GM19395 (cell line): ENCODE results near the gene UCN.
"Not testable (repeated sequence)": the region's sequence is repeated elsewhere in the genome, so short reads cannot be mapped to it uniquely, and the experiment has no call there.

Source experiments
- ATAC-seq: cut with Tn5 transposase; IDR thresholded peaks from one replicate; pipeline ENCODE4 v1.9.1; 2021; ENCODE audit warnings: mild to moderate bottlenecking, moderate library complexity; ENCODE audit not compliant: unreplicated experiment

UCN gene, protein sequence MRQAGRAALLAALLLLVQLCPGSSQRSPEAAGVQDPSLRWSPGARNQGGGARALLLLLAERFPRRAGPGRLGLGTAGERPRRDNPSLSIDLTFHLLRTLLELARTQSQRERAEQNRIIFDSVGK

DNA sequence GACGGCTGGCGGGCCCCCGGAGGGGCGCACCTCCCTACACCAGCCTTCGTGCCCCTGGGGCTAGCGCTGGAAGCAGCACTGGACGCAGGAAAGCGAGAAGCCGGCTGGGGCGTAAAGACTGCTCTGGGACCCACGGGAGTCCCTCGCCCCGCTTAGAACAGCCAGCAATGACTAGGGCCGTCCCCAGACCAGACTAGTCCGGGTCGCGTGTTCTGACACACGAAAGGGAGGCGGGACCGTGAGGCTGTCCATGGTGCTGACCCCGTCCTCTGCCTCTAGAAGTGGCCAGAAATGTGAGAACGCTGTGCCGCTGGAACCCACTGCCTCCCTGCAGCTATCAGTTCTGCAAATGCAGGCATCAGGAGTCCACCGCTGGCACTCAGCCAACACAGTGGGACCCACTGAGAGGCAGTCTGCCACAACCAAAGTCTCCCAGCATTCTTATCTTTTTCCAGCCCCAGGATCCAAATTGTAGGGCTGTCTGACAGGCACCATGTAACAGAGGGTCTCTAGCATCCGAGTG lies at the start of gene UCN:
UCN (minus strand) TSS at position 87 of the 523 bp plus-strand sequence. CDS start 550 bp downstream, outside the sequence.
- ATAC-seq = no peak

DNA sequence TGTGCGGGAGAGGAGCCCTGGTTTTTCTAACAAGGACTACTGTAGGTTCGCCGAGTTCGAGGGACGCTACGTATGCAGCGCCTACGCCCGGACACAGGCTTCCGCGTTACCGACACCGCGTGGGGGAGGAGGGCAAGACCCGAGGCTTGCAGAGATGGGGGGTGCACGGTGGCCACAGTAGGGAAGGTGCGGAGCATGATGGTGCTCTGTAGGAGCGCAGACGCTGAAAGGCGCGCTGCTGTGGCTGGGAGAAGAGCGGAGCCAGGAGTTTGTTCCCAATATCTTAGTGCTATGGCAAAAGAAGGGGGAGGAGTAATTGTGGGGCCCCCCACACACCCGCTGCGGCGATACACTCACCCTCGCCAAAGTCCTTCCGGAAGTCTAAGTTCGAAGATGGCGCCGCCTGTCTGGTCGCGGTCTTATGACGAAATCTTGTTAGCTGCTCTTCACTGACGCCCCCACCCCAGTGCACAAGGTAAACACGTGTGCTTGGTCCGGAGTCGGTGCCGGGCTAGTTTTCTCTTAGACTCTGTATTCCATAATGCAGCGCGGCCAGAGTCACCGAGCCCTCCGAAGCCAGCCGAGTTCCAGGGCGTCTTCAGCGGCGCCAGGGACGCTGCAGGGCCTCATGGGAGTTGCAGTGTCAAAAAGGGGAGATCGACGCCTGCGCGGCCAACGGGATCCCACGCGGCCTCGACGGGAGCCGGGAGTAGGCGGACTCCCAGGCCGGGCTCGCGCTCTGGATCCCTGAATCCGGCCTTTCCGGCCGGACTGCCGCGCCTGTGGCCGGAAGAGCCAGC lies 48.3 kb upstream of the UCN start, which contains the start of gene GTF3C2:
GTF3C2 (minus strand) TSS at position 383 of the 800 bp plus-strand sequence. CDS start 13,210 bp downstream, outside the sequence.
- ATAC-seq = peak; percentile 82

DNA sequence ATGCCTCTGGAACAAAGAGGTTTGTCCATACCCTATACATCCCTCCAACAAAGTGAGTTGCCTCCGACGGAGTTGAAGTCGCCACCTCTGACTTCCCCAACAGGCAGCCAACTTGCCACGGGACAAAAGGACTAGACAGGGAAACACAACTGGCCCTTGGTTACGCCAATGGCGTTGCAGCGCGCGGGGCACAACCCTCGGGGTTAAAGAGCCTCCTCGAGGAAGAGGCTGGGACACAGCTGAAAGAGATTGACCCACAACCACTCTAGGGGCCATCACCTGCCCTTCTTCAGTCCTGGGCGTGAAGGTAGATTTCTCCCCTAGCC lies 47.8 kb upstream of the UCN start:
- ATAC-seq = peak; percentile 32

DNA sequence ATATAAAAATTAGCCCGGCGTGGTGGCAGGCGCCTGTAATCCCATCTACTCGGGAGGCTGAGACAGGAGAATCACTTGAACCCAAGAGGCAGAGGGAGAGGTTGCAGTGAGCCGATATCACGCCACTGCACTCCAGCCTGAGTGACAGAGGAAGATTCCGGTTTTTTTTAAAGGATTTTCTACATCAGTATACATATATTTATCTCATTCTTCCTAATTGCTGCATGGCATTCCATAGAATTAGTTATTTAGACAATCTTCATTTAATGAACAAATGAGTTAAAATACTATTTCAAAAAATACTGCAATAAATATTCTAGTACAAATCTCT lies 46.3 kb upstream of the UCN start:
- ATAC-seq = no peak

DNA sequence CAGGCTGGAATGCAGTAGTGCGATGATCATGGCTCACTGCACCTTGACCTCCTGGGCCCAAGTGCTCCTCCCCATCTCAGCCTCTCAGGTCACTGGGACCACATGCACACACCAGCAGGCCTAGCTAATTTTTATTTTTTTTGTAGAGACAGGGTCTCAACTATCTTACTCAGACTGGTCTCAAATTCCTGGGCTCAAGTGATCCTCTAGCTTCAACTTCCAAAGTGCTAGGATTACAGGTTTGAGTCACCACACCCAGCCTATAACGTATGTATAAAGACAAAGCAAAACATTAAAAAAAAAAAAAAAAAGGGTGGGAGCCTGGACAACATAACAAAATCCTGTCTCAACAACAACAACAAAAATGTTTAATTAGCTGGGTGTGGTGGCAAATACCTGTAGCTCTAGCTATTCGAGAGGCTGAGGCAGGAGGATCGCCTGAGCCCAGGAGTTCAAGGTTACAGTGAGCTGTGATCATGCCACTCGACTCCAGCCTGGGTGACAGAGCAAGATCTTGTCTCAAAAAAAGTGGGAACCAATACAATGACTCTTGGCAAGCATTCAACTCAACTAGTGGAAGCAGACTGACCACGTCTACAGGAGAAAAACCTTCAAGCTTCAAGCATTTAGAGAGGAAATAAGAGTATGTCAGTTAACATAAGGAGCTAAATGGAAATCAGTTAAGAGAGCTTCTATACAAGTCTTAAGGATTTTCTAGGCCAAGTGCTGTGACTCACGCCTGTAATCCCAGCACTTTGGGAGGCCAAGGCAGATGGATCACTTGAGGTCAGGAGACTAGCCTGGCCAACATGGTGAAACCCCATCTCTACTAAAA lies 45.7 kb upstream of the UCN start:
- no peak for ATAC-seq

DNA sequence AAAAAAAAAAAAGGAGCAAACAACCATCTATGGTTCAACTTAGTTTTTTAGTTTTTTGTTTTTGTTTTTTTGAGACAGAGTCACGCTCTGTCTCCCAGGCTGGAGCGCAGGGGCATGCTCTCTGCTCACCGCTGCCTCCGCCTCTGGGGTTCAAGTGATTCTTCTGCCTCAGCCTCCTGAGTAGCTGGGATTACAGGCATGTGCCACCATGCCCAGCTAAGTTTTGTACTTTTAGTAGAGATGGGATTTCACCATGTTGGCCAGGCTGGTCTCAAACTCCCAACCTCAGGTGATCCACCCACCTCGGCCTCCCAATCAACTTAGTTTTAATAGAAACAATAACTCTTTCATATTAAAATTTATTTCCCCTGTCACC lies 45.1 kb upstream of the UCN start:
- not testable (repeated sequence) for ATAC-seq

DNA sequence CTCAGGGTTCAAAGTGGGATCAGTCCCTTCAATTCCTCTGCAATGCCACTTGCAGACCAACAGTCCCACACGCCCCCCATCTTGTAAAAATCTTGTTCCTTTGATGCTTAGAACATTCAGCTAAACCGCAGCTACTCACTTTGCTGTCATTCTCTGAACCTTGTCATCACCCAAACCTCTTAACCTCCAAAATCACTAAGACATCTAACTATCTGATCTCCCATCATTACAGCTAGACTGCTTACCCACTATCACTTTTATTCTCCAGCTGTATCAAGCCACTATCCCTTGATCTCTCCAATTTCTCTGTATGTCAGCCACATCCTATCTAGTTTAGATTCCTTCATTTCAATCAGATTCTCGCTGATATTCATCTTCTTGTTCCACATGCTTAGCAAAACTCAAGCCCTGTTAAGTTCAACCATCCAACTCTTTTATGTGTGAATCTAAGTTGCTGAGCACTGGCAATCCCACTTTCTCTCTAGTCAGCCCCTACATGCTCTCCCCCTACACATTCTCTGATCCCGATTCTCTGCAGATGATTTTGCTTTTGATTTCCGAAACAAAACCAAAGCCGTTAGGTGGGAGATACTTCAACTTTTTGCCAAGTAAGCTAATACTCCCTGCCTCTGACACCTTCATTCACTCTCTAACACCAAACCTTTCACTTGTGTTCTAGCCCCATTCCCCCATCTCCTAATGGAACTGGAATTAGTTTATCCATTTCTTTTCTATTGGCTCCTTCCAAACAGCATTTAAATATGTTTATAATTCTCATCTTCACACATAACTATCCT lies 43.8 kb upstream of the UCN start:
- no peak for ATAC-seq

DNA sequence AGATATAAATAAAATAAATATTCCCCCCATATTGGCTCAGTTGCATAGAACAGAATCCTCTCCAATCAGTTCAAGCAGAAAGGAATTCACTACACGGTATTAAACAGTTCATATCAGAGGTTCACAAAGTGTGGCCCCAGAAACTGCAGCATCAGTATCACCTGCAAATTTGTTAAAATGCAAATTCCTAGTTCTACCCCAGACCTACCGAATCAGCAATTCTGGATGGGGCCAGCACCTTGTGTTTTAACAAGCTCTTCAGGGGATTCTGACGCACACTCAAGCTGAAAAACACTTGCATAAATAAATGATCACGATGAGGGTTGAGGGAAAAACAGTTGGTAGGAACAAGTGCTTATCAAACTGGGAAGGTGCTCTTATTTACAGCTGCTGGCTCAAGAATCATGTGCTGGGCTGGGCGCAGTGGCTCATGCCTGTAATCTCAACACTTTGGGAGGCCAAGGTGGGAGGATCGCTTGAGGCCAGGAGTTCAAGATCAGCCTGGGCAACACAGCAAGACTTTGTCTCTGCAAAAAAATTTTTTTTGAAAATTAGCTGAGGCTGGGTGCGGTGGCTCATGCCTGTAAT lies 42.0 kb upstream of the UCN start:
- no peak for ATAC-seq

DNA sequence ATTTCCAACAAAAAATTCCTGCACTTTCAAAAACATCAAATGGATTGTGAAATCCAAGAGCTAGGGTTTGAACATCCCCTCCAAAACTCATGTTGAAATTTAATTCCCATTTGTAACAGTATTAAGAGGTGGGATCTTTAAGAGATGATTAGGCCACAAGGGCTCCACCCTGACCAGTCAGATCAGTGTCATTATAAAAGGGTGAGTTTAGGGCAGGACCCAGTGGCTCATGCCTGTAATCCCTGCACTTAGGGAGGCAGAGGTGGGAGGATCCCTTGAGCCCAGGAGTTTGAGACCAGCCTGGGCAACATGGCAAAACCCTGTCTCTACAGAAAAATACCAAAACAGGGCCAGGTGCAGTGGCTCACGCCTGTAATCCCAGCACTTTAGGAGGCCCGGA lies 39.4 kb upstream of the UCN start:
- ATAC-seq = no peak

DNA sequence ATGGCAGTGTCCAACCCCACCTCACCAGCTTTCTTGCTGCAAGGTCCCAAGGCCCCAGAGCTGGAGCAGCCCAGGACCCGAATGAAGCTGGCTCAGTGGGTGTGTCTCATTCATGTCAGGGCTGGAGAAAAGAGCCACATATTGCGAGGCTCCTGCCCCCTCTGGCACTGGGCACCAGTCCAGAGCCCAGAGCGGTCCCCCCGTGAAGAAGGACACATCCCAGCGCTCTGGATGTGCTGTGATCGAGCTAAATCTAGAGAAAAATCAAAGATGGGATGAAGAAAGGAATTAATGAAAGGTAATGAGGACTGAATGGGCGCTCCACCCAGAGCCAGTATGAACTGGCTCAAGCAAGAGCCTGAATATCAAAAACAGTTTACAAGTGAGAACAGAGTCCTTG lies 27.9 kb upstream of the UCN start:
- no peak for ATAC-seq

DNA sequence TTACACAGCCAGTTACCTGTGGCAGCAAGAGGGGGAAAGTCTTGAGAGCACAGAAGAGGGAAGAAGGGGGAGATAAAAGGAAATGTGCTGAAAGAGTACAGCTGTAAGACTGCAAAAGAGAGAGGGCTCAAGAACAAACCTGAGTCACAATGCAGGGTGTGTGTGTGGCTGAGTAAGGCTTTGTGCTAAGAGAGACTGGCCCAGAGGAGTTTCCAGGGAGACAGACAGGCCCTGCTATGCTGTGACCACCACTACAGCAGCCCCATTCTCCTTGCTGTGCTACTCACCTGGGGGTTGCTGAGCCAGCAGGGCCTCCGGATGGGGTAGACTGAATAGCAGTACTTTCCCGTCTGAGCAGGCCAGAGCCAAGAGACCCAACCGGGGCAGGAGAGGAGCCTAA lies 27.1 kb upstream of the UCN start:
- ATAC-seq = no peak

DNA sequence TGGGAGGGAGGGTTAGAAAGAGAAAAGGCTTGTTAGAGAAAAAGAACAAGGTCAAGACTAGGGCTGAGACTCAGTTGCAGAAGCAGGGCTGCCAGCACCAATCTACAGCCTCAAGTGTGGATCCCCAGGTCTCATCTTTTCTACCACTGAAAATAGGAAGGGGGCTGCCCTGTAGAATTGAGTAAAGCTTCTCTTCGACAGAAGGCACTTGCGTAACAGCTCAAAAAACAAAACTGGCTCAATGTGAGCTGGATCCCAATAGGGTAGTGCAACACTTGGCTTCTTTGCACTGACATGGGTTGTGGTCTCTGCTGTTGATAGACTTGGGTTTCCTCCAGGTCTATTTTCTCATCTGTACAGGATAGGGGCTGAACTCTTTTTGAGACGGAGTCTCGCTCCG lies 16.5 kb upstream of the UCN start:
- ATAC-seq = no peak

DNA sequence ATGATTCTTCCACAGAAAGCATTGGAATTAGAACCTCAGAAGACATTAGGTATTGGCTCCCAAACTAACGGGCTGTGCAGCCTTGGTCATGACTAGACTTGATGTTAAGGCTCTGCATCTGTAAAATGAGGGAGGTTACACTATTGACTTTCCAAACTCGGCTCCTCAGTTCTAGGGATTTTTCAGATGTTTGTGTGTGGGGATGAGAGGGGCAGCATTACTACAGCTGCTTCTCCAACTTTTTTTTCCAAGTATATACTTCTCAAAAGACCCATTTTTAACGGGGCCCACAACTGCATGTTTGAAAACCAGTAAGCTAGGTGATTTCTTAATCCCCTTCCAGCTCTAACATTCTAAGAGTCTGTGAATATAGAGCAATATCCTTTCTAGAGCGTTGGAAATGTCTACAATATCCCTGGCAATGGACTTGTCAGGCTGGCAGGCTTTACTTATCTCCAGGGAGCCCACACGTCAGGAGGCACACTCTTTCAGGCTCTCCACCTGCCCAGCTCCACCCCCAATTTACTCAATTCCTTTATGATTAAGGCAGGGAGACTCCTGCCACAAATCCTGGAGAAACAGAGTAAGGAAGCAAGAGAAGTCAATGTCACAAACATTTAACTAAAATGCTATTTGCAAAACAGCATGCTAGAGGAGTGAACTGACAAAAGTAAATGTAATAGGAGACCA lies 15.5 kb upstream of the UCN start:
- no peak for ATAC-seq

DNA sequence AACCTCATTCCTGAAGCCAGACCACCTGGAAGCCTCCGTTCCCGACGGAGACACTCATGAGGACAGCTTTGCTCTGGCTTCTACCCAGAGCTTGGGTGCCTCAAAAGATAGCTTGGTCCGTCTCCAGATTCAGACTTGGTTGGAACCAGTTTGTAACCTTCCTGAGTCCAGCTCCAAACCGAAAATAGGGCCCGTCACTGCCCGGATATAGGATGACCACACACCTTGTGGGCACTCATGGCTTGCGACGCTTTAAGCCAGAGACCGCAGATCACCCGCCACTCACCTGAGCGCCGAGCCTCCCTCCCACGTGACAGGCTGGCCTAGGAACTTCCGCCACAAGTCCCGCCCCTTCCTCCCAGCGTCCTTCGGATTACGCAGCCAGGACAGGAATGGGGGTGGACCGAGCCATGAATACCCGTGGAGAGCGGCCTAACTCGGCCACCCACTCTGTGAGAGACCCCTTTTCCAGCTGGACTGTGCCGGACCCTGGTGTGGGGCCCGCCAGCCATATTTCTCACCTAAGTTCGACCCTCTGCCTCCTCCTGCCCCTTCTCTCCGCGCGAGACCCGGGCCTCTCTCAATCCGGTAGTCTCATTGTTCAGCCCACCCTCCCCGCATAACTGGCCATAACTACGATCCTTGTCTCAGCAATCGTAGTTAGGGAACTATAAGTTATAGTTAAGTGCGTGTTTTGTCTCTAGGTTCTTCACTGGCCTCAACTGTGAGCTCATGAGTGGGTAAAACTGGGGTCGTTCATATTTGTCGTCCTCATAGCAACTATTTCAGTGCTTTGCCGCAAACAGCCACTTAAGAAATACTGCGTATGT lies 14.7 kb upstream of the UCN start, which contains the start of gene MPV17:
MPV17 (minus strand) TSS at position 332 of the 830 bp plus-strand sequence. CDS start 580 bp downstream, outside the sequence.
- peak; percentile 93 for ATAC-seq

DNA sequence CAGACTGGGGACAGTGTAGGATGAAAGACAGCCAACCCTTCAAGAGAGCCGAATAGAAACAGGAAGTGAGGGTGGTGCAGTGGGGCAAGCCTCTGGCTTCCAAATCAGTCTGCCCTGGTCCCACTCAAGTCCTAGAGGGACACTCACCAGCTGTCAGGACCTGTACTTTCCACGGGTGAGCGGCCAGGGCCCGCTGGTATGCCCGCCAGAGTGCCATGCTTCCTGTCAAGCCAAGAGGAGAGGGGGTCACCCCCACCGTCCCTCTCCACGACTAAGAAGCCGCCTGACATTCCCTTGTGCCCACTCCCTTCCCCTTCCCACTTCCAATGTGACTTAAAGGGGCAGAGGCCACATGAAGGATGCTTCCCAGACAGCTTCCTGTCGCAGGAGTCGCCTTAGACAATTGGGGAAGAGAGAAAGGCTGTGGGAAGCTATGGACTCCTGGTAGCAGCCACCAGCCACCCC lies 14.1 kb upstream of the UCN start:
- ATAC-seq = no peak

DNA sequence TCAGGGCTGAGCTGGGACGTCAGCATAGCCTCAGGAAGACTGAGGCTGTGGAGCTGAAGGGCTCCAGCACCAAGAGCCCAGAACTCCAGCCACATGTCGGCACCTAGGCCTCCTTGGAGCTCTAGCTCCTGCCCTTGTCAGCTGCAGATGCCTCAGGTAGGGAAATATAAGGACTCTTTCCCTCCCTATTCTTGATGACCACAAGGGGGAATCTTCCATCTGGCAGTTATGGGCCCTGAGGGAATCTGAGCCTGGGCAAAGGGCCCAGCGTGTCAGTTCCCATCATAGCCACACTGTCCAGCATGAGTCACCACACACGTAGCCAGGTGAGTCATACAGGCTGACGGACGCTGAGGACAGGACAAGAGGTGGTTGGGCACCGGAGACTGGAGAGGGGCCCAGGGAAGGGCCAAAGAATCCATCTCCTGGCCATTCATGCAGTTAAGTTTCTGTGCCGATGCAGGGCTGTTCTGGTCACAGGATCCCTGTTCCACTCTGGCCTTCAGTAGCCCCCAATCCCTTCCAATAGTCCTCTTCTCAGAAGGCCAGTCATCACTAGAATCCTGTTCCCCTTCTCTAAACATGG lies 12.8 kb upstream of the UCN start:
- no peak for ATAC-seq

DNA sequence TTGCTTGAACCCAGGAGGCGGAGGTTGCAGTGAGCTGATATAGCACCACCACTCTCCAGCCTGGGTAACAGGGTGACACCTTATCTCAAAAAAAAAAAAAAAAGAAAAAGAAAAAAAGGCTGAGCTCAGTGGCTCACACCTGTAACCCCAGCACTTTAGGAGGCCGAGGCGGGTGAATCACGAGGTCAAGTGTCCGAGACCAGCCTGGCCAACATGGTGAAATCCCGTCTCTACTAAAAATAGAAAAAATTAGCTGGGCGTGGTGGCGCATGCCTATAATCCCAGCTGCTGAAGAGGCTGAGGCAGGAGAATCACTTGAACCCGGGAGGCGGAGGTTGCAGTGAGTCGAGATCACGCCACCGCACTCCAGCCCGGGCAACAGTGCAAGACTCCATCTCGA lies 11.6 kb upstream of the UCN start:
- not testable (repeated sequence) for ATAC-seq

DNA sequence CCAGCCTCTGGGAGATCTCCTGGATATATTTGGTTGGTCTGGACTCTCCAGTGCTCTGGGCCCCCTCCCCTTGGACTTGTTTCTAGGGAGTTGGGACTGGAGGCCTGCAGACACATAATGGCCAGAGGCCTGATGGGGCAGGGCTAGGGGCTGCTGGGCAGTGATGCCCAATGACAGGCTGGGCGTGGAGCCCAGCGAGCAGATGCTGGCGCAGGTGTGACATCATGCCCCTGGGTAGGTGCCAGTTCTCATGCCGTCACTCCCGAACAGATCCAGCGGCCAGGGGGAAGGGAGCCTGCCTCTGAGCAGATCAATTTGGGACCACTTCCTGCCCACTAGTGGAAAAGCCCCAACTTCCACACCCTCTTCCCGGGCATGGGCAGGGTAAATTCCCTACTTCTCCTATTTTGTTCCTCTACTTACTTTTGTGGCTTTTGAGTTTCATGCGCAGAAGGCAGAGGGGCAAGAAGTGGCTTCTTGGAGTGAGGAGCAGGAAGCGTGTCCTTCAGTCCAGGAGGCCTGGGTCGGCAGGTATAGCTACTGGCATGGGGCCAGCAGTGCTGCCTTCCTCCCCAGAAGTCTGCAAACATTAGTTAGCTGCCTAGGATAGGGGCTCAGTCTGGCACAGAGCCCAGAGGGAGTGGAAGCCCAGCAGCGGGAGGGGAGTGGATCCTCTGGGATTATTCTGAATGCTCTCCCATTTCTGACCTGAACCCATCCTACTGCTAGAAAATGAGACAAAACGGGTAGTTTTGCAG lies 8.6 kb upstream of the UCN start:
- no peak for ATAC-seq
